Kidney (tissue), 14 donors: ENCODE measurements around the gene CDK5RAP3. TPM values are rescaled to one million over a fixed set of nuclear protein-coding genes. Genes with fewer than 3 reads are reported as not detected.

Experiments used
- DNase-seq, 5 donors: peaks; one replicate each; pipeline ENCODE4 v3.0.0-alpha.2; 2013 to 2020
- FAIRE-seq: peaks from 2 replicates; lab custom pipeline; 2012; peaks lifted over from hg19 to GRCh38; lab: Jason Lieb, UNC
- H3K27ac ChIP-seq, 2 donors: one replicate each; pipeline ENCODE4 v1.7.0; 2013; ENCODE audit warnings: low read depth in 2 of 2, low read length in 2 of 2, inconsistent platforms in 1 of 2
- H3K27me3 ChIP-seq: one replicate; pipeline ENCODE4 v1.7.1; 2013; ENCODE audit warnings: low read length, inconsistent platforms; ENCODE audit not compliant: control insufficient read depth, insufficient read depth
- H3K36me3 ChIP-seq, 3 donors: one replicate each; pipeline versions ENCODE4 v1.7.0 to v1.7.1; 2013; ENCODE audit warnings: low read length in 3 of 3, control low read depth in 1 of 3, inconsistent platforms in 1 of 3; ENCODE audit not compliant: insufficient read depth in 3 of 3, control insufficient read depth in 2 of 3
- H3K4me1 ChIP-seq, 3 donors: one replicate each; pipeline versions ENCODE4 v1.7.0 to v1.7.1; 2013; ENCODE audit warnings: low read length in 3 of 3, inconsistent platforms in 1 of 3, low read depth in 1 of 3; ENCODE audit not compliant: control insufficient read depth in 2 of 3, insufficient read depth in 2 of 3
- H3K4me3 ChIP-seq, 3 donors: one replicate each; pipeline versions ENCODE4 v1.7.0 to v1.8.1; 2013; ENCODE audit warnings: low read length in 3 of 3, control low read depth in 1 of 3, inconsistent platforms in 1 of 3
- H3K9ac ChIP-seq, 3 donors: one replicate each; pipeline versions ENCODE4 v1.7.0 to v1.7.1; 2013; ENCODE audit warnings: low read length in 3 of 3, control low read depth in 1 of 3, inconsistent platforms in 1 of 3
- H3K9me3 ChIP-seq, 3 donors: one replicate each; pipeline versions ENCODE4 v1.7.0 to v1.7.1; 2013; ENCODE audit warnings: low read length in 3 of 3, control low read depth in 1 of 3, inconsistent platforms in 1 of 3; ENCODE audit not compliant: control insufficient read depth in 2 of 3, insufficient read depth in 1 of 3
- intact Hi-C: fragments of 100-400 bp; cut with DNase I; formaldehyde crosslinking; loops from one replicate; pipeline ENCODE4 v1.11.1; 2022
- polyA plus RNA-seq: library from polyadenylated mRNA; stranded (reverse); fragments of 350-450 nt; fragmentation: Illumina TruSeq; extraction: RNeasy Lipid Tissue Mini Kit (QIAGEN cat#74804); gene quantifications from one replicate; pipeline ENCODE4 v1.2.3, GENCODE V29; 2014; ENCODE audit warnings: low read depth, low replicate concordance; ENCODE audit not compliant: insufficient read depth
- total RNA-seq: library from RNA; stranded (reverse); fragmentation: NEBNext Ultra II Directional; extraction: Animal tissue kit (Norgen Biotek cat#: 25700); gene quantifications from one replicate; pipeline ENCODE4 v1.2.1, GENCODE V29; 2021
- TF ChIP-seq, protein P1 (sequence below): IDR thresholded peaks from 3 replicates; pipeline ENCODE4 v1.5.1; 2012; ENCODE audit warnings: mild to moderate bottlenecking, moderate library complexity, borderline replicate concordance; ENCODE audit not compliant: insufficient read depth; ENCODE audit errors: extremely low read depth
- donor health status: control.
- donor health status: control.
- donor health status: control.
- donor health status: control.
- donor health status: control.
- donor health status: DM: yes; HTN: yes; CAD: no.
- donor health status: Normal renal cell carcinoma (clear cell type).

Gene CDK5RAP3
- total and polyA plus RNA-seq, 2 donors from 2014 or later = 140 to 208 TPM

DNA sequence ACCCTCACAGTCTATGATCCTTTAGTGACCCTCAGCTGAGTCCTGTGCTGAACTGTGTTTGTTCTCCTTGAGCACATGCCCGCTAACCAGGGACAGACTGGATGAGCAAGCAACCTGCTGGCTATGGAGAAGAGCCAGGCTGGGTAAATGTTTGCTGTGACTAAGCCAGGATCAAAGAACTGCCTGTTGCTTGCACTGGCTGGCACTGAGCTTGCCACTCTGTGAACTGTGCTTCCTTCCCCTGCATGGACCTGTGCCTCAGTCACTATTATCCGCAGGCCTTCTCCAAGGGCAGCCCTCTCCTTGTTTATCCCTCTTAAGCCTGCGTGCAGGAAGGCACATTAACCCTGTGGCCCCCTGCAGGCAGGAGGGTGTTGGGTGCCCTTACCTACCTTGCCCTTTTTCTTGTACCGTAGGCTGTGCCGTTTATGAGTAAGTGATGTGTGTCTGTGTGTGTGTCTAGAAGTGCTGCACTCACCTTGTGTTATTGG lies 22.2 kb upstream of the CDK5RAP3 start:
- H3K4me1 ChIP-seq = peaks cover 2 to 68% (median 36%) of the 10 kb centered on the region in 3 donors
- no peaks in the 10 kb centered on the region for H3K9me3 ChIP-seq
- TF ChIP-seq, protein P1, sequence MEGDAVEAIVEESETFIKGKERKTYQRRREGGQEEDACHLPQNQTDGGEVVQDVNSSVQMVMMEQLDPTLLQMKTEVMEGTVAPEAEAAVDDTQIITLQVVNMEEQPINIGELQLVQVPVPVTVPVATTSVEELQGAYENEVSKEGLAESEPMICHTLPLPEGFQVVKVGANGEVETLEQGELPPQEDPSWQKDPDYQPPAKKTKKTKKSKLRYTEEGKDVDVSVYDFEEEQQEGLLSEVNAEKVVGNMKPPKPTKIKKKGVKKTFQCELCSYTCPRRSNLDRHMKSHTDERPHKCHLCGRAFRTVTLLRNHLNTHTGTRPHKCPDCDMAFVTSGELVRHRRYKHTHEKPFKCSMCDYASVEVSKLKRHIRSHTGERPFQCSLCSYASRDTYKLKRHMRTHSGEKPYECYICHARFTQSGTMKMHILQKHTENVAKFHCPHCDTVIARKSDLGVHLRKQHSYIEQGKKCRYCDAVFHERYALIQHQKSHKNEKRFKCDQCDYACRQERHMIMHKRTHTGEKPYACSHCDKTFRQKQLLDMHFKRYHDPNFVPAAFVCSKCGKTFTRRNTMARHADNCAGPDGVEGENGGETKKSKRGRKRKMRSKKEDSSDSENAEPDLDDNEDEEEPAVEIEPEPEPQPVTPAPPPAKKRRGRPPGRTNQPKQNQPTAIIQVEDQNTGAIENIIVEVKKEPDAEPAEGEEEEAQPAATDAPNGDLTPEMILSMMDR = no peak
- DNase-seq (no peak), FAIRE-seq (no peak)
- peak overlapping the region; percentile 2 to 43 (median 9) for H3K4me3 ChIP-seq
- H3K9ac ChIP-seq = peak overlapping the region in 2 of 3 donors; percentile 37 to 56
- H3K36me3 ChIP-seq = peaks cover 2 to 9% (median 6%) of the 10 kb centered on the region in 3 donors
- intact Hi-C loops = no loop called here
- no peaks in the 10 kb centered on the region for H3K27me3 ChIP-seq
- H3K27ac ChIP-seq = peak overlapping the region; percentile 87 to 97

- intact Hi-C loops = no loop called here
- peaks cover 2 to 71% (median 41%) of the 10 kb centered on the region in 3 donors for H3K4me1 ChIP-seq
- H3K27ac ChIP-seq = peak overlapping the region; percentile 87 to 97
- H3K4me3 ChIP-seq = peak overlapping the region; percentile 2 to 43 (median 9)
- H3K36me3 ChIP-seq = peaks cover 2 to 9% (median 6%) of the 10 kb centered on the region in 3 donors
- H3K27me3 ChIP-seq = no peaks in the 10 kb centered on the region
- H3K9me3 ChIP-seq = no peaks in the 10 kb centered on the region
- TF ChIP-seq, protein P1 = peak; percentile 87
- peak overlapping the region in 2 of 3 donors; percentile 42 to 81 for H3K9ac ChIP-seq
- DNase-seq (peak; percentile 92 to 98 (median 92)), FAIRE-seq (no peak)
These were observed 21.6 kb upstream of the CDK5RAP3 start for GRCh38 chr17:47949197-47949759.

- Histone ChIP-seq H3K27ac (peak overlapping the region; percentile 87 to 97), H3K27me3 (no peaks in the 10 kb centered on the region), H3K36me3 (peaks cover 2 to 5% (median 3%) of the 10 kb centered on the region in 3 donors), H3K9ac (peak overlapping the region in 2 of 3 donors; percentile 42 to 81), H3K9me3 (no peaks in the 10 kb centered on the region), H3K4me3 (peak overlapping the region in 1 of 3 donors; percentile 43), H3K4me1 (peaks cover 2 to 67% (median 44%) of the 10 kb centered on the region in 3 donors)
- intact Hi-C loops = no loop called here
- DNase-seq (no peak), FAIRE-seq (no peak)
- TF ChIP-seq, protein P1 = no peak
These were observed 21.0 kb upstream of the CDK5RAP3 start for GRCh38 chr17:47949946-47950345.
